ENCODE data around the gene DDC.
A peak's percentile ranks its signal among the peaks of the same experiment; 100 is the strongest.

DDC gene, protein sequence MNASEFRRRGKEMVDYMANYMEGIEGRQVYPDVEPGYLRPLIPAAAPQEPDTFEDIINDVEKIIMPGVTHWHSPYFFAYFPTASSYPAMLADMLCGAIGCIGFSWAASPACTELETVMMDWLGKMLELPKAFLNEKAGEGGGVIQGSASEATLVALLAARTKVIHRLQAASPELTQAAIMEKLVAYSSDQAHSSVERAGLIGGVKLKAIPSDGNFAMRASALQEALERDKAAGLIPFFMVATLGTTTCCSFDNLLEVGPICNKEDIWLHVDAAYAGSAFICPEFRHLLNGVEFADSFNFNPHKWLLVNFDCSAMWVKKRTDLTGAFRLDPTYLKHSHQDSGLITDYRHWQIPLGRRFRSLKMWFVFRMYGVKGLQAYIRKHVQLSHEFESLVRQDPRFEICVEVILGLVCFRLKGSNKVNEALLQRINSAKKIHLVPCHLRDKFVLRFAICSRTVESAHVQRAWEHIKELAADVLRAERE

DNA sequence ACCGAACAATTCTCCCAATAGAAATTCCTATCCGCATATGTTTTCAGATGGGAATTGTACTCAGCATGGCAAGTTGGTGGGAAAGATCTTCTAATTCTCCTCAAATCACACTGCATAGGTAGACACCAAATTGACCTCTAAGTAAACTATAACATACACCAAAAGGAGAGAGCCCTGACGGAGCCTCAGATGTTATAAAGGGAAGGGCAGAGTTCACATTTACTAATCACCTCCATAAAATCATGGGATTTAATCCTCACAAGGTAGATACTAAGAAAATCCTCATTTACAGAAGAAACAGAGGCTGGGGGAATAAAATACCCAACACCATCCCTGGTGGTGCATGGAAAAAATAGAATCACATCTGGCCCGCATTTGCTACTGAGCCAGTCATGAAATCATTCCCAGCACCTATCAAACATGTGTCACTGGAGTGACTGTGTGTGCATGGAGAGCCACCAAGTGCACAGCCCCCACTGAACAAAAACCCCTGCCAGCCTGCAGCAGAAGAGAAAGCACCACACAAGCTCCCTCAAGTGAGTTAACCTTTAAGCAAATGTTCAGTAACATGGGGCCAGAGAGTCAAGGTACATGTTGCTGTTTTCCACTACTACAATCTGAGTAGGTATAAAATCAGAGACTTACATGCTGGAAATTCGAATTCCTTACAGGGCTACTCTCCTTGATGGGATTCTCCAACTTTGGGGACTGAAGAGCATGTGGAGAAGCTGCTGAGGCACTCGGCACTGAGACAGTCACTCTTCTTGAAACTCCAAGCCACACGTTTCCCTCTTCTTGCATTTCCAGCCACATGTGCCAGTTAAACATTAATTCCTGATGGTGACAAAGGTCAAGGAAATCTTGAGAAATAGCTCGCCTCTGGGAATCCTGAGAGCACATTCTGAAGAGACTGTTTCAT, at the start of gene DDC:
Gene DDC, minus strand, starts transcription at position 766 of the 919 bp plus-strand sequence. CDS start 21,320 bp downstream, outside the sequence.
- DNase-seq (ENCODE audit: low read depth): no peak

DNA sequence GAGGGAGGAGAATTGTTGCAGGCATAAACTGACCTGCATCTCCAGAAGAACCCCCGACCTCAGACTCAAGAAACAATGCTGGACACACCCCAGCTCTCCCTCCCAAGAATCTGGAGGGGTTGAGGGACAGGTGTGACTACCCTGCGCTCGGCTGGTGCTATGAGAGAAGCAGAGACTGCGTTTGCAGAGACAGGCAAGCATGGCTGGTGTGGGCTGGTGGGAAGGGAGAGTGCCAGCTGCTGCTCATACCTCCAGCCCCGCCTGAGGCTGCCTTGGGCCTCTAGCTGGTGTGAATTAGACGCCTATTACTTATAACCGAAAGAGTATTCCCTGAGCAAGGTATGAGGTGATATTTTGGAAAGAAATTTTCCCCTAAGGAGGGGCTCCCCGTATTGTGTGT, 48.3 kb upstream of the DDC start:
- no peak for DNase-seq (ENCODE audit: low read depth)

DNA sequence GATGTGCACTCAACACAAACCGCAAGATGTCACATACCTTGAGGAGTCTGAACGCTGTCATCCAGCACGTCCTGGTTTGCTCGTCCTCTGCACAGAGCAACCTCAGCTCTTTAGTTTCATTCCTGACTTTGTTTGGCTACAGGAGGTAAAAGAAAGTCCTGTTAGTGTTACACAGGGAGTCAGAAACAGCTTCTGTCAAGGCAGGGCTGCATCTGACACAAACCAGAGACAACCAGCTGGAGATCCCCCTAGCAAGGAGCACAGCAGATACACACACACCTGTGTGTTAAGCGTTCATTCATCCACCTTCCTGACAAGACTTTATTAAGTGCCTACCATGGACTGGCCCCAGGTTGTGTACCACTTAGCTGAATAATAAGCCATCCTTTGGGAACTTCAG, 47.5 kb upstream of the DDC start:
- no peak for DNase-seq (ENCODE audit: low read depth)

DNA sequence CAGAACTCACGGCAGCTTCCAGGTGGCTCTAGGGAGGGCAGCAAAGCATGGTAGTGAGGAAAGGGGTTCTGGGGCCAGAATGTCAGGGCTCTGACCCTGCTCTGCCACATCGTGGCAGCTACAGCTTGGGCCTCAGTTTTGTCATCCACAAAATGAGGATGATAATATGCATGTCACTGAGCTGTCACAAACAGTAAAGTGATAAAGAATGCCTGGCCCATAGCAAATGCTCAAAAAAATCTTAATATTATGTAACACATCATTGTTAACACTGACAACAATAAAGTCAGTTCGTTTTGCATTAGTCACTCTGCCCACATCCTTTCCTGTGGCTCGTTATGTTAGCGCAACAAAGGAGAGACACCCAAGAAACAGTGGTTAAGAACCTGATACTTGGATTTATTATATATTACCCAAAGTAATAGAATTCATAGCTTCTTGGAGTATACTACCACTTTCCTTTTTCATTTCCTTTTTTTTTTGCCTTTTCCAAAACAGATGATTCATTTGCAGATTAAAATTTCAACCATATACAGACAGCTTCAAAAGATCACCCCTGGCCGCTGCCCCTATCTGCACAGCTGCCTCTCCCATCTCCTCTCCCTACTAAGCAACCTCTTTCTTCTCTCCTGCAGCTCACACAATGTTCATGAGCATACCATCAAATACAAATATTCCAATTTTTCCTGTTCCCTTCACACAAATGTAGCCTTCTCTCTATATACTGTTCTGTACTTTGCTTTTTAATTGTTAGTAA, 45.5 kb upstream of the DDC start:
- DNase-seq (ENCODE audit: low read depth): peak; percentile 28

DNA sequence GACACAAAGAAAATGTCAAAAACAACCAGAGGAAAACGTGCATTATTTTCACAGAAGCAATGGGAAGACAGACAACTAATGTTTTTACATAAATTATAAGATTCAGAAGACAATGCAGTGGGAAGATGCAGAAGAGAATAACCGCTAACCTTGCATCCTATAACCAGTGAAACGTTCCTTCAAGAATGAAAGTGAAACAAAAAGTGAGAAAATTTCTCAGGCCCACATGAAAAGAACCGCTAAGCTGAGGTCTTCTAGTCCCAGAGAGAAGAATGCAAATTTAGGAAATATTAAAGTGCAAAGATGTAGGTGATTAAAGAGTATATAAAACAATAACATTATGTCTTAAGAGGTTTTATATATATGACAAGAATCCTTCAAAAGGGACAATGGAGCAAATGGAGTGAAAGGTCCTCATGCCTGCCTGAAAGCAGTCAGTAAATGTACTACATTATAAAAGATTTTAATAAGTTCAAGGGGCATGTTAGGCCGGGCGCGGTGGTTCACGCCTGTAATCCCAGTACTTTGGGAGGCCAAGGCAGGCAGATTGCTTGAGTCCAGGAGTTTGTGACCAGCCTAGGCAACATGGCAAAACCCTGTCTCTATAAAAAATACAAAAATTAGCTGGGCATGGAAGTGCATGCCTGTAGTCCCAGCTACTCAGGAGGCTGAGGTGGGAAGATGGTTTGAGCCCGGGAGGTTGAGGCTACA, 43.1 kb upstream of the DDC start:
- no peak for DNase-seq (ENCODE audit: low read depth)

DNA sequence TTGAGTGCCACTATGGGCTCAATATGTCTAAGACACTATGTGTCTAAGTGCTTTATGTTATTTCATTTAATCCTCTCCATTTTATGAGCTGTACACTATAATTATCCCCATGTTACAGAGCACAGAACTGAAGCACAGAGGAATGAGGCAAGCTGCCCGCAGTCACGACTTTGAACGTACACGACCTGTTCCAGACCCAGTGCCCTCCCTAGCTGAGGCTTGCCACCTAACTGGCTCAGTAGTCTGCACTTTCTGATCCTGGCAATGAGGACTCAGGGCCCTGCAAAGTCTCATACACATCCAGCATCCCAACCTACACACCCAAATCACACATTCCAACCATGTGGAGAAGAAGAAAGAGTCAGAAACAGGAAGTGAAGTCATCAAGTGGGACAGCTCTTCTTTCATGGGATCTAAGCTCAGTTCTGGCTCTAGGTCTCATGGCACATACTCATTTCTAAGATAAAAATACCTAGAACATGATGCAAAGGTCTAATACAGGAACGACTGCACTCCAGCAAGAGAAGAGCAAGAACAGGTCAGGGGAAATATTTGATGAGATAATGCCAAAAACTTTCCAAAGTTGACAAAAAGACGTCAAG, 42.4 kb upstream of the DDC start:
- no peak for DNase-seq (ENCODE audit: low read depth)

DNA sequence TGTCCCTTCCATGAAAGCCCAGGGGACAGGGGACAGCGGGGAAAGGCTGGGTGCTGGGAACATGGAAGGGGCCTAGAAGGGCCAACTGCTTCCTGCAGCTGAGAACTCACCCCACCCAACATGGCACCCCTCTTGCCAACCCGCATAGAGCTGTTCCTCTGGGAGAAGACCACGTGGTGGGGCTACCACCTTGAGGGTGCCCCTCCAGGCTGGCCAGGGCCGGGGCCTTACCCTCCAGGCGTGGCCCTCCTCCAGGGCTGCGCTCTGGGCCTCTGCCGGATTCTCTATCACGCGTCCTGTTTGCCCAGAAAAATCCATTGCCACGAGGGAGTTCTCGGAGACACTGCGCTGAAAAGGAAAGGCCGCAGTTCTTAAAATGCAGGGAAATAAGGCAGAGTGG, 39.9 kb upstream of the DDC start:
- DNase-seq (ENCODE audit: low read depth): no peak

DNA sequence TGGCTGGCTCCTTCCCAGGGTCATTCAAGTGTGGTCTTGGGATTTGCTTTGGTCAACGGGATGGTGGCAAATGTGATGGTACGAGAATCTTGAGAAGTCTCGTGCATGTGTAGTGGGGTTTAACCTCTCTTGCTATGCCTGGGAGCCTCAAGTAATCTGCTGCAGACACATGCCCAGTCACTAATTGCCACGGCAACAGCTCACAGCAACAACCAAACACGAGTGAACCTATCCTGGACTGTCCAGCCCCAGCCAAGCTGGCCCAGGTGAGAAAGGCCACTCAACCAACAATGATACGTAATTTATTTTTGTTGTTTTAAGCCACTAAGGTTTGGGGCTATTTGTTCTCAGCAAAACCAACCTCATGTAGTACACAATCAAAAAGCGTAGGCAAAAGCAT, 38.1 kb upstream of the DDC start:
- no peak for DNase-seq (ENCODE audit: low read depth)

DNA sequence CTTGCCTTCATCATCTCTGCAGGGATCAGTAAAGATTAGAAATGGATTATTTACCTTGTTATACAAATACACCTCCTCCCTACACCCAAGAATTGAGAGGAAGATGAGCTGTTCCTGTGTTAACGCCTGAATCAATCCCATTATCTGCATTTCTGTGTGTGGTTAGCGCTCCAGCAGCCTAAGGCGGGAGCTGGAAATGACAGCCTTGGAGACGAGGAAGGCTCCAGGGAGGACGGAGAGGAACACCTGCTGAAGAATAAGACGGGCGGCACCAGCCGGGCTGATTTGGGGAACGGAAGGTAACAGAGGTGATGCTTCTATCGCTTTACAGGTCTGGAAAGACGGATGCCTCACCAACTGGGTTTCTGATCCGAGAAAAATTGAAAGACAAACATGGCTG, 34.2 kb upstream of the DDC start:
- no peak for DNase-seq (ENCODE audit: low read depth)

DNA sequence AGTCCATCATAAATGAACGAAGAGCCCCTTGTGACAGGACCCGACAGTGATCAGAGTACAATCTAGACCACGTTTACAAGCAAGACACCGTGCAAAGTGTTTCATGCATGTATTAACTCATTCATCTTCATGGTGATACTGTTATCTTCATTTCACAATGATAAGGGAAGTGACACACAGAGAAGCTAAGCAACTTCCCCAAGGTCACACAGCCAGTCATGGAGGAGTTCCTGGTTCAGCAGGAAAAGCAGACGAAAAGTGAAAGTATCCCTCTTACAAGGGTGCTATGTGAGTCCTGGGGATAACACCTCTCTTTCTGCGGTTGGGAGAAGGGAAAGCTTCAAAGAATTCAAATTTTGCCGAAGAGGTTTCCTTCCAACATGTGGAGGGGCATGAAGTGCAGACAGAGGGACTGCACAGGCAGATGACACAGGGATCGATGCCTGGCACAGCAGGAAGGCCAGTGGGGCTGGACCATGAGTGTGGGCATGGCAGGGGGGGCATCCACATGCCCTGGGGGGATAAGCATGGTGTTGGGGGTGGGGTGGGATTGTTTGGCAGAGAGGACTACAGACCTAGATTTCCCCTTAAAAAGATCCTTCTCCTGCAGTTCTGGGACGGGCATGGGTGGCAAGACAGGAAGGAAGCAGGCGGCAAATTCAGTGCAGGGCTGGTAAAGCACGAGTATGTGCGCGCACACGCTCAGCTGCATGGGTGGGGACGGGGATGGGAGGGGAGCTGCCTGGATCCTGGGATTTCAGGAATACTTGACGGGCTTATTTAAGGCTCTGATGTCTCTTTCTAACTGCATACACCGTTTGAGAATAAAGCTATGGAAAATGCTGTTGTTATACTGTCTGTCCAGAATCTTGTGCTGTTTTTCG, 33.5 kb upstream of the DDC start:
- DNase-seq (ENCODE audit: low read depth): no peak

DNA sequence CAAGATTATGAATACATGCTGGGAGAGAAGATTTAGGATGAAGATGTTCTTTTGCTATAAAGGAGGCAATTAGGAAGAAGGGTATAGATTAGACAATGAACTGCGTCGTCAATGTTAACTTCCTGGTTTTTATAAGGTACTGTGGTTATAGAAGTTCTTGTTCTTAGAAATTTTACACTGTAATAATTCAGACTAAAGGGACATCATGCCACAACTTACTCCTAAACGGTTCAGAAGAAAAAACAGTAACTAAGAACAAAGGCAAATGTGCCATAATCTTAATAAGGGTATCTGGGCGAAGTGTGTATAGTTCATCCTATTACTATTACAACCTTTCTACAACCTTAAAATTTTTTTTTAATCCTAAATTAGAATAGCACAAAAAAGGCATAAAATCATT, 31.3 kb upstream of the DDC start:
- DNase-seq (ENCODE audit: low read depth): no peak

DNA sequence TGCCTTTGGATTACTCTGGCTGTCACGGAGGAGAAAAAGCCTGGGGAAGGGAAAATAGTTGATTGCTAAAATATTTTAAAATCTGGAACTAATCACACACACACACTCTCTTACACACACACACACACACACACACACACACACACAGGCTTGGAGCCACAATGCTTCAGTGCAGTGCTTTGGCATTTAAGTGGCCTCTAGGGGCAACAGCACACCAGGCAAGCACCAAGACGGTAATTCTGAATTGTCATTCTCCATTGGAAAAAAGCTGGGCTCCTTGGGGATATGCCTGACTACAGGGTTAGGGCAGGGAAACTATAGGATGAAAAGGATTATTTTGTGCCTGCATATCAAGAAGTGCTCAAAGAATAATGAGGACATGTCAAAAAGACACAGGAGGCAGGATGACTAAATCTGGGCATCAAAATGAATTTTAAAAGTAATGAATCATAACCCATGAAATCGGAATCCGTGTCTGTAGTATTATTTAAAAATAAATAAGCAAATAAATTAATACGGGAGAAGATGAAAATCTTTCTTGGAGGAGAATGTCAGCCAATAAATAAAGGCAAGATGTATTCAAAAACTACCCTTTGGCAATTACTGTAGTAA, 30.4 kb upstream of the DDC start:
- DNase-seq (ENCODE audit: low read depth): peak; percentile 88

DNA sequence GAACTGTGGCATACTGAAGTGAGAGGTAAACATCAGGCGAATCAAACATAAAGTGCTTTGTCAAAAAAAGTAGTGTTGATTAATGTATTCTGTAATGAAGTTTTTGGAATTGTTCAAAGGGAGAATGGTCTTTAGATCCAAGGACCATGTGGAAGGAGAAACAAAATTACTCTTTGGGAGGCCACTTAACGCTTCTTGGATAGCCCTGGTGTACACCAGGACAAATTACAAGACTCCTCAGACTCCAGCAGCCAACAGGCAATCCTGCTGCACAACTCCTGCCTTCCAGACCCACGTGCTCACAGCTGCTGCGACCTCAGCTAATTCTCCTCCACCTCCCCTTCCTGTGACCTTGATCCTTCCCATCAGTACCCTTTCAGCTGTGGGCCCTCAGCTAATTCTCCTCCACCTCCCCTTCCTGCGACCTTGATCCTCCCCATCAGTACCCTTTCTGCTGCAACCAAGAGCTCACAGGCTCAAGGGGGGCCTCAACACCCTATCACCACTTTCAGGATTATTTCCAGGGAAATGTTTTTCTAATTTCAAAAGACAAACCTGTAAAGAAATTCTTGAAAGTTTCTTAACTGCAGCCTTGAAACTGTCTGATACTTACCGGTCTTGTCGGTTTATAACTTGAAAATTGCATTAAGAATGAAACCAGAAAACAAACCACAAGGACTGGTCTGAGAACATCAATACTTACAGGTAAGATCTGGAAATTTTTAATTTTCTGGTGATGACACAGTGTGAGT, 29.7 kb upstream of the DDC start:
- DNase-seq (ENCODE audit: low read depth): no peak

DNA sequence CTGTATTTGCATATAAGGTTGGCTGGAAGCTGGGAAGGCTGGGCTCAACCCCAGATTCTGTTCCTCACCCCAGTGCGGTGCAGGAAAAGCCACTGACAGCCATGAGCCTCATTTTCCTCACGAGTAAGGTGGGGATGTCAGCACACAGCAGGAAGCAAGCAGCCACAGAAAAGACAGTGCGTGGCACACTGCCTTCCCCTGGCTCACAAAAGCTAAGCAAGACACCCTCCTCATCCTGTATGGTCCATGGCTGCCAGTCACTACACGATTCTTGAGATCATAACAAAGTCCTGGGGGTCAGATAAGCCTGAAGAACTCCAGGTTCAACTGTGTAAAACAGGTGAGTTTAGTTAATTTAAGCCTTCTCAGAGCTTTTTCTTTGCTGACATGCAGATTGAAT, 28.9 kb upstream of the DDC start:
- DNase-seq (ENCODE audit: low read depth): no peak

DNA sequence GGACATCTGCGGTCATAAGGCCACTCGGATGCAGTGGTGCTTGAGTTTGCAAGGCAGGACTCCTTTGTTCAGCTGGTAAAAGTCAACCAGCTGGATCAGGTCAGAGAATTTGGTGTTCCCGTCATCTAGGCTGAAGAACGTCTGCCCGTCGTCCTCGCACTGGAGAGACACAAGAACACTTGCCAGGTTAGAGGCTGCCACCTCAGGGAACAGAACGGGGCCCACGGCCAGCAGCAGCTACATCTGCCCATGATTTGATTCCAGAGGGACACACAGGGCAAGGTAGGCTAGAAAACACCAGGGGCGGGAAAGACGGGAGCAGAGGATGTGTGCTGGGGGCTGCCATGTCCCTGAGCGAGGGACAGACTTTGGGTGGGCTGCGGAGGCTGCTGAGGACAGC, 27.7 kb upstream of the DDC start:
- DNase-seq (ENCODE audit: low read depth): no peak

DNA sequence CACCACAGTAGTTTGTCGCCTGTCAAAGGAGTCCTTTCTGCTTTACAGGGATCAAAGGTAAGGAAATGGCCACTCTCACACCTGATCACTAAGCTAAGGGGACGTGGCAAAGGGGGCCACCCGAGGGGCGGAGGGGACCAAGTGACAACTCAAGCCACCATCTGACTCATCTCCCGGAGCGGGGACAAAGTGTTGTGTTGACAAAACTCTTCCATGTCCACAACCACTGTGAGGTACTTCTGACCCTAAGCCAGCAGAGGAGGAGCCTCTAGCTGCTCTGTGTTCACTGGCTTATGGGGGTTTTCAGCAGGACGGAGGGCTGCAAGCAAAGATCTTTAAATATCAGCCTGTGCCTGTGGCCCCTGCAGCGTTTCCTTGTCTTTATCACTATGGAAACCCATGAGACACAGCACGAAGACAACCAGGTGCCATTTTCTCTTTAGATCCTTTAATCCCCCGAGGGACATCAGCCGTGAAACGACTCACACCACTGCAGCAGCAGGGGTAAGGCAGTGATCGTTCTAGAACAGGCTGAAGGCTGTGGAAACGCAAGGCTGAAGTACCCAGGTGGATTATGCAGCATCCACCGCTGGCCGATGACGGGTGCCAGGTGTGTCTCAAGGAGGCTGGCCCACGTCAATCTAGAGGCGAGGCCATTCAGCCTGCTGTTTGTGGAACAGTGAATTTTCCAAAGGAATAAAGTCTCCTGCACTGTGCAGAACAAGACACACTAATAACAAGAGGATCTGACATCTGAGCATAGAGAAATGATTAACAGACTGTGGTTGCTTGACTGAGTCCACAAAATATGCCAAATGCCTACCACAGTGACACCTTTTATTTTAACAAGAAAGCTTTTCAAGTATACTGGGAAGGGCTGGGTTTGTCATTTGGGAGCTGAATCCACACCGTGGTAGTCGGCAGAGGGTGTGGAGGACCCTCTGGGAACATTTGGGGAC, 26.6 kb upstream of the DDC start:
- no peak for DNase-seq (ENCODE audit: low read depth)

DNA sequence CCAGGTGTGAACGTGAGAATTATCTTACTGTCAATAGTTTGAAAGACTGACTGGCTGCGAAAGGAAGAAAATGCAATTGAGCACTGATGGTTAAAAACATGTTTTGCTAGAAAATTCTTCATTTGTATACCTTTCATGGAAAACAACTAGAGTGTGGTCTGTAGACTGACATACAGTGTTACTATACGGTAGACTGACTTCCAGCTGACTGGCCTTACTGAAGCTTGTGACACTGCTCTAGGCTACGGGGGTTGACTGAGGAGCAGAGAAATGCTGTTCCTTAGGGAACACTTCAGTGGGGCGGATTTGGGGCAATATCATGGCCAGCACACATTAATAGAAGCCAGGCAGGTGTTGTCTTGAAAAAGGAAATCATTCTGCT, 25.9 kb upstream of the DDC start:
- DNase-seq (ENCODE audit: low read depth): no peak

DNA sequence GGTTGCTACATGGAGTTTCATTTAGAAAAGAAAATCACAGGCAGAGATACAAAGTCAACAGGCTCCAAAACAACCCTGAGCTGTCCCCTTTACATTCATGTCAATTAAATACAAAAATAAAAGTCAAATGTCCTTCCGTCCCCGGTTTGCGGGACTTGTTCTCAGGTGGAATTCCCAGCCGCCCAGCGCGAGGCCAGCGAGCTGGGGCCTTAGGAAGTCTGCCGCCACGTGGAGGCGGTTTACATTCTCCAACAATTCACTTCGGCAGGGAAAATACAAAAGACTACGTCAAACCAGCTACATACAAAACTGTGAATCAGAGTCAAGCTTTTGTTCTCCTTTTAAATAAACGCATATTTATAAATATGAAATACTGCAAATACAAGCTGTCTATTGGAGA, 25.3 kb upstream of the DDC start:
- DNase-seq (ENCODE audit: low read depth): no peak

Measured in fibroblast of gingiva (primary cell).